Stimulated activated CD4-positive, alpha-beta T cell treated with anti-CD3 and anti-CD28 coated beads, Interleukin-15, amount 100 ng/mL, for 24 hours (primary cell): ENCODE measurements around the gene ABRACL.
"Not testable (repeated sequence)": the region's sequence is repeated elsewhere in the genome, so short reads cannot be mapped to it uniquely, and the experiment has no call there.

Experiments
- DNase-seq: peaks from one replicate; pipeline ENCODE4 v3.0.0-alpha.2; 2020

ABRACL gene

GRCh38 chr6:139013185-139013800, 15.3 kb upstream of the ABRACL start:
- no peak for DNase-seq

DNA sequence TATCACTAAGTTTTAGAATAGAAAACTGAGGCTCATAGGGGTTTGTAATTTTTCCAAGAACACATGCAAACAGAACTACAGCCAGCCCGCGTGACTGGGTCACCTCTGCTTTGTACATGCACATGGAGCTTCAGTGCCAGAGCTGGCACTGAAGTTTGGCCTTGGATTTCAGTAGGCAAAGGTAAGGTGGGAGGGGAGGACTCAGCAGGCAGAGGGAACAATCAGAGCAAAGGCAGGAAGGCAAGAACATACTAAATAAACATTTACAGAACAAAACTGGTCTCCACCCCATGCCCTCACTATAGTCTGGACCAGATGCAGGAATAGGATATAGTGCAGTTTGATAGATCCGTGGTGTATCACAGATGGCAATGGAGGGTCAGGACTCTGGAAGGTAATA, 13.6 kb upstream of the ABRACL start:
- DNase-seq, result no peak

GRCh38 chr6:139016337-139017213, 12.0 kb upstream of the ABRACL start:
- no peak for DNase-seq

- no peak for DNase-seq
These were observed 11.3 kb upstream of the ABRACL start for GRCh38 chr6:139017227-139017626.

DNA sequence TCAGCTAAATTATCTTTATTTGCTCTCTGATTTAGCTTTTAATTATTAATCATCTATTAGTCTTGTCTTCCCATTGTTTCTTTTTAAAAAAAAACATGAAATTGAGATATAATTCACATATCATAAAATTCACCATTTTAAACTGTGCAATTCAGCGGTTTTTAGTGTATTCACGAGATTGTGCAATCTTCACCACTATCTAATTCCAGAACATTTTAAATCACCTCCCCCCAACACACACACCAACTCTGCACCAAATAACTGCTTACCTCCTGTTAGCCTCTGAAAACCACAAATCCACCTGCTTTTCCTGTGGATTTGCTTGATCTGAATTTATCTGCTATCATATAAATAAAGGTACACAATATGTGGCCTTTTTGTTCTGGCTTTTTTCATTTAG, 8.8 kb upstream of the ABRACL start:
- no peak for DNase-seq

- DNase-seq, result no peak
These were observed 7.9 kb upstream of the ABRACL start for GRCh38 chr6:139020689-139021088.

DNA sequence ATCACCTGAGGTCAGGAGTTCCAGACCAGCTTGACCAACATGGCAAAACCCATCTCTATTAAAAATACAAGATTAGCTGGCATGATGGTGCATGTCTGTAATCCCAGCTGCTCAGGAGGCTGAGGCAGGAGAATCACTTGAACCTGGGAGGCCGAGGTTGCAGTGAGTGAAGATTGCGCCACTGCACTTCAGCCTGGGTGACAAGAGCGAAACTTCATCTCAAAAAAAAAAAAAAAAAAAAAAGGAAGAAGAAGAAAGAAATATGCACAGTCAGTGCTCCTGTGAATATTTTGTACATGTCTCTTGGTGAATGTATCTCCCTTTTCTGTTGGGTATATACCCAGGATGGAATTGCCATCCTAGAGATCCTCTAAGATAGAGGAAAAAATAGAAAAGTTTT, 3.1 kb upstream of the ABRACL start:
- not testable (repeated sequence) for DNase-seq

DNA sequence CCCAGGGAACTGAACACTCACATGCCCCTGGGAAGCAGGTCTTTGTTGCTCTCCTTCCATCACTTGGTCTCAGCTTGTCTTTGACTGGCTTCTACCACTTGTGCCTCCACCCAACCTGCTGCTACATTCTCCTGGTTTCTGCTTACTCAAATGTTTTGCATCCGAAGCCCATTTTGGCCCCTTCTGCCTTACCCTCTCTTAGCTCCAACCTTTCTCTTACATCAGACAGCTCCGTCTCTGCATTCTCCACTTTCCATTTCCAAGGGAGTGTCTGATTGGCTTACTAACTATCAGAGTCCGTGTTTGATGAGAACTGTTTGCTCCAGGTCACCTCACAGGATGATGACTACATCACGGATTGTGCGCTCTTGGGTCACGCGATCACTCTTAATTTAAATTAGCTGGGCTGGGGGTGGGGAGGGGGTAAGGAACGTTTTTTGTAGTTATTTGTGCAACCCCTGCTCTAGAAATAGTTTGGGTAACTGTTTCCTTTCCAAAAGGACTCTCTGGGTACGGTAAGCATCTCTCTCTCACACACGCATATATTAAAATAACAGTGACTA, 844 bp upstream of the ABRACL start:
- peak; percentile 70 for DNase-seq

DNA sequence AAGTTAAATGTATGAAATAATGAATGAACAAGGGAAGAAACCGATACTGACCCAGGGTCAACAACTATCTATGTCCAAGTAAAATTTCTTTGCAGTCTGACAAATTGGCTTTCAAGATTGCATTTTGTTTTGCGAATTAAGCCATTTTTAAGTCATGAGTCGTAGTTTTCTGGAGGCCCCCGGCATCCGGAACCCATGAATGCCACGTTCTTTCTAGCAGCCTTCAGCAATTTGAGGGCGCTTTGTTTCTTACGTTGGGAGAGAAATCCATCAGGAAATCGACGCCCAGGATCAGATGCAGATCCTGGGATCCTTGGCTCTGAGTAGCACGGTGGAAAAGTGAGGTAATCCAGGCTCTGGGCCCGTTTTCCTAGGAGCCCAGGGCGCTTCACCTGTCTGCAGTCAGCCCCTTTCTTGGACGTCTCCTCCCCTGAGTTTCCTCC, 309 bp upstream of the ABRACL start:
- no peak for DNase-seq

GRCh38 chr6:139029470-139030227, 1.1 kb downstream of the ABRACL start:
- peak; percentile 53 for DNase-seq

- peak; percentile 23 for DNase-seq
These were observed 1.9 kb downstream of the ABRACL start for GRCh38 chr6:139030228-139030963.

DNA sequence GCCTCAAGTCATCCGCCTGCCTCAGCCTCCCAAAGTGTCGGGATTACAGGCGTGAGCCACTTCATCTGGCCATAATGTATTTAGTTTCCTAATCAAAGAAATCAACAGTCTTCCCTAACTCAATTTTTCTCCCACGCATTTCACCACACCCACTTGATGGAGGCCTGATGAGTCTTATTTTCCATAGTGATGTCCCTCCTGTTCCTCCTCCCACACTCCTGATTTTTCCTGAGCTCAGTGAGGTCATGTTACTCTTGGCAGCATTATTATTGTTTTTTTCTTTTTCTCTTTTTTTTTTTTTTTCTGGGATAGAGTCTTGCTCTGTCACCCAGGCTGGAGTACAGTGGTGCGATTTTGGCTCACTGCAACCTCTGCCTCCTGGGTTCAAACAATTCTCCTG, 8.9 kb downstream of the ABRACL start:
- DNase-seq, result no peak

GRCh38 chr6:139044250-139044649, 15.7 kb downstream of the ABRACL start:
- no peak for DNase-seq

DNA sequence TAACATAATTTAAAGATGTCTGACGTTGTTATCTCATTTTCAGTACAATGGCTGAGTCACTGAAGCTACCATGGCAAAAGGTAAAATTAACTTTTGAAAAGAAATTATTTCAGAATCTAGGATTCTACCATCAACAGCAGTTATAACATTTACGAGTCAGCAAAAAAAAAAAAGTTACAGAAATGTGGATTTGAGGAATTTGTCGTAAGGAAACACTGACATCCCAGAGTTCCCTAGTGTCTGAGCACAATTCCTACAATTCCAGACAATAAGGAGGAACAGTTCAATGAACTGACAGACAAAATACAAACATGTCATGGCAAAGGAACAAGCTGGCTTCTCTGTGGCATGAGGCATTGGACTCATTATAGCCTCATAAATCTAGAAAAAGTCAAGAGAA, 19.1 kb downstream of the ABRACL start:
- DNase-seq, result no peak

- DNase-seq, result not testable (repeated sequence)
These were observed 20.4 kb downstream of the ABRACL start for GRCh38 chr6:139048912-139049311.

DNA sequence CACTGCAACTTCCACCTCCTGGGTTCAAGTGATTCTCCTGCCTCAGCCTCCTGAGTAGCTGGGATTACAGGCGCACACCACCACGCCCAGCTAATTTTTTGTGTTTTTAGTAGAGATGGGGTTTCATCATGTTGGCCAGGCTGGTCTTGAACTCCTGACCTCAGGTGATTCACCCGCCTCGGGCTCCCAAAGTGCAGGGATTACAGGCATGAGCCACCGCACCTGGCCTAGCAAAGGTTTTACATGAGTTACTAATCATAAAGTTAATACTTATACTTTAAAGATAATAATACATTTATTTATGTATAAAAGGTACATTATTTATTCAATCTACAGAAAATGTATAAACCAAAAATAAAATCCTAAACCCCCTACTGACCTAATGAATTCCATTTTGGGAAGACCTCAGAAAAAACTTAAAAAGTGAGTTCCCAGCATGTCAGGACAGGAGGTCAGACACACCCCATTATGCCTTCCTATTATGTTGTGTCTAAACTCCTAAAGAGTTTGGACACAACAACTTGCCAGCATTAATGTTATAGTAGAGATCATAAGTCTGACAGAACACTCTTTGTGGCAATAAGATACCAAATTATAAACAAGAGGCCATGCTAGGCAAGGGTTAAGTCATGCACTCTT, 21.7 kb downstream of the ABRACL start:
- DNase-seq, result not testable (repeated sequence)

- no peak for DNase-seq
These were observed 22.3 kb downstream of the ABRACL start for GRCh38 chr6:139050770-139051313.

DNA sequence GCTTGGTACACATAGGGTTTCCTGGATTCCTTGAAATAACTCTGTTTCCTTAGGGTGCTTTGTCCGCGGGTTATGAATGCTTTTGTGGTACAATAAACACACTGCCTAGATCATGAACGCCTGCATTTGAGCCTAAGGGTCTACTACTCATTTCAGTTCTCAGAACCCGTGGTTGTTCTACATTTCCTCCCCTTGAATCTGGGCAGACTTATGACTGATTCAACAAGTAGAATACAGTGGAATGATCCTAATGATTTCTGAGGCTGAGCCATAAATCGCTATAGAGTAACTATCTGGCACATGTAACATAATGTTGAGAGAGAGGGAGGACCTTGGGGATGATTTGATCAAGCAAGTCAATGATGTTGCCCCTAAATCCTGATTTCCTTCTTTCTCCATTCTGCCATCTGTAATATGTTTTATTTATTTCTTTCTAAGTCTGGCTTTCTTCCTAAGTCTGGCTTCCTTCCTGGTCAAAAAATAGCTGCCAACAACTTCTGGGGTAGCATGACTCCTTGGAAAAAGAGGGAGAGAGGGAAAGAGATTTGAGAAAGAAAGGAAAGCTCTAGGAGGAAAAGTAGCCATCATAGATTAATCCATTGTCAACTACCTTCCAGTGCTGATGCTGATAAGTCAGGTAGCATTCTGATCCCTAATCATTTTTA, 23.0 kb downstream of the ABRACL start:
- DNase-seq, result no peak

DNA sequence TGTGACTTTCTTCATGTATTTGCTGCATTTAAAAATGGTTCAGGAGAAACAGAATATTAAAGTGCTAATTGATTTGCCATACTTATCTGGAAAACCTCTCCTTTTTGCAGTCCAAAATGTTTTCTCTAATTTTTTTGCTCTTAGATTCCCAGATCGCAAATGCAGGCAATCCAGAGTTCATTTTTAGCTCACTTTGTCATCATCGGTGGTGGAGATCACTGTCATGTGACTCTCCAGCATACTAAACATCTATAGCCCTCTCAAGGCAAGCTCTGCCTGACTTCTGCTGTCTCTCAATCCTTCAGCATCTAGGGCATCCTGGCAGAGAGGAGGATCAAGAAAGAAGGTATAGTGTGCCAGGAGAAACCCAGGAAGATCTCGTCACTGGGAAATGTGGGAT, 24.8 kb downstream of the ABRACL start:
- no peak for DNase-seq

DNA sequence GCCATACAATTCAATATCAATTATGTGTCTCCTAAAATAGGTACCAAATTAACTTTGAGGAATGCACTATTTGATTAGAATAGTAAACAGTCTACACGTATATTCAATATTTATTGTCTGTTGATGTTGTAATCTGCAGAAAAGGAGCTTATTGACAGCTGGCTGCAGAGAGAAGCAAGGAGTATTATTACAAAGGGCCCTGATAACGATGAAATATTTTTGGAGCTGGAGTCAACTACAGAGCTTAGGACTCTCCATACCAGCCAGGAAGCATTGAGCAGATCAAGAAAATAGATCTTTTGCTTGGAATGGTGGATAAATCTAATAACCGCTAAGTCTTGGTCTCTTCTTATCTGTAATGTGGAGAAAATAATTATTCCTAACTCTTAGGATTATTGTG, 25.5 kb downstream of the ABRACL start:
- DNase-seq, result no peak

DNA sequence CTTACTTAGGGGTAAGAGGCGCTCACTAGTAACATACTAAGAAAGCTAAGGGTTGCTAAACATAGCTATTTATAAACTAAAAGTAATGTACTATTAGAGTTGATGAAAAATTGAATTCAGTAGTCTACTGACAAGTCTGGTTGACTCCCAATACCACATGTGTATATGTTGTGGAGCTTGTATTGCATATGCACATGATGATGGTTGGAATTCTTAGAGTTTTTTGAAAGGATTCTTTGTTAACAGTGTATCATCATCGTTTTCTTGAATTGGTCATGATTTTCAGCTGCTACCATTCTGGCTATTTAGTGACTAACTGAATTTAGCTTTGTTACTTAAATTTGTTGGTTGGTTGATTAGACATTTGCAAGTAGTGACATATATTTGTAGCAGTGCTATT, 27.2 kb downstream of the ABRACL start:
- DNase-seq, result no peak
